ENCODE measurements around the gene AFDN. TPM values are rescaled to one million over a fixed set of nuclear protein-coding genes. Genes with fewer than 3 reads are reported as not detected.

Gene AFDN
- total and polyA plus RNA-seq, 2 of the 8 experiments (the other 6 are each of a cell fraction or from before 2014, with no cell fraction given): 53.4 to 192 TPM

DNA sequence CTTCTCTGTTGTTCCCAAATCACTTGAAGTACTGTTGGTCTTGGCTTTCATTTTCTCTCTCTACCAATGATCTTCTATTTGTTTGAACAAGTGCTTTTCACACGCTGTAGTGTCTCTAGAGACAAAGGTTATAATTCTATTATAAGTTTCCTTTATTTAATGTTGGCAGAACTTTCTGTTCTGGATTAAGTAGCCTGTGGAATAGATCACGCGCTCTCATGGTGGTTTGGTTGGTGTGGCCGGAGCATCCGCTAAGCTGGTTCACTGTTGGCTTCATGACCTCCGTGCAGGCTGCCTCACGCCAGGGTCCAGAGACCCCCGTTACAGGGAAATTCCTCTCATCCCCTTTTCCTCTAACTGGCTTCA is 139.8 kb downstream of the AFDN start:
- Histone ChIP-seq H3K27me3 (replicated peaks in 1 of 4; ENCODE audit: control insufficient read depth in 3 of 4, extremely low read depth in 1 of 4, insufficient read depth in 3 of 4, low read length in 3 of 4) (no peaks in the 10 kb centered on the region), H3K4me3 (ENCODE audit: extremely low read depth in 1 of 4, insufficient read depth in 2 of 4, low read depth in 3 of 4, low read length in 4 of 4) (no peak overlapping the region), H2BK20ac (ENCODE audit: low read length) (no peak overlapping the region), H3K79me1 (ENCODE audit: low read depth, low read length) (peaks cover 4% of the 10 kb centered on the region; the same call in 1 of the 2 replicates), H4K91ac (replicated peaks; ENCODE audit: insufficient read length, low read length) (no peak overlapping the region), H2BK120ac (replicated peaks; ENCODE audit: low read depth, low read length) (no peak overlapping the region), H2BK15ac (ENCODE audit: low read length) (no peak overlapping the region), H3K14ac (ENCODE audit: insufficient read length) (no peak overlapping the region), H4K20me1 (replicated peaks in 1 of 2; ENCODE audit: control insufficient read depth in 1 of 2, insufficient read depth in 2 of 2, low read length in 2 of 2) (peaks cover 2 to 9% of the 10 kb centered on the region in 2 experiments), H2BK5ac (ENCODE audit: low read depth, low read length) (no peak overlapping the region), H3K4me2 (ENCODE audit: insufficient read depth in 1 of 2, low read depth in 2 of 2, low read length in 2 of 2) (no peak overlapping the region), H3K23ac (ENCODE audit: insufficient read length) (no peak overlapping the region), H3K27ac (ENCODE audit: low read depth, low read length) (no peak overlapping the region), H3K9ac (replicated peaks in 1 of 4; ENCODE audit: extremely low read depth in 1 of 4, low read depth in 3 of 4, low read length in 3 of 4) (no peak overlapping the region), H3K23me2 (ENCODE audit: low read depth, low read length) (no peaks in the 10 kb centered on the region), H2BK12ac (ENCODE audit: low read depth, low read length) (no peak overlapping the region), H3K4ac (replicated peaks; ENCODE audit: insufficient read length, low read depth, low read length) (no peak overlapping the region), H3K36me3 (ENCODE audit: control insufficient read depth in 2 of 4, insufficient read depth in 4 of 4, low read length in 3 of 4) (peaks cover 7 to 64% (median 40%) of the 10 kb centered on the region in 4 experiments; a peak in 7 of 8 replicates), H3K18ac (ENCODE audit: extremely low read depth, low read length) (no peak overlapping the region), H2AK5ac (ENCODE audit: low read depth, low read length) (no peak overlapping the region), H2AFZ (ENCODE audit: low read length) (no peak overlapping the region), H4K8ac (ENCODE audit: extremely low read depth, insufficient read depth, low read length) (no peak overlapping the region), H3K9me3 (ENCODE audit: insufficient read depth in 2 of 2, low read depth in 1 of 2, low read length in 1 of 2) (no peaks in the 10 kb centered on the region), H3K56ac (replicated peaks; ENCODE audit: insufficient read length, low read depth, low read length) (no peak overlapping the region), H4K5ac (ENCODE audit: insufficient read length, low read depth, low read length) (no peak overlapping the region), H3K4me1 (replicated peaks in 1 of 4; ENCODE audit: control insufficient read depth in 3 of 4, insufficient read depth in 4 of 4, low read length in 3 of 4) (no peaks in the 10 kb centered on the region), H3K79me2 (ENCODE audit: control insufficient read depth in 1 of 2, insufficient read depth in 2 of 2, low read length in 2 of 2) (no peaks in the 10 kb centered on the region)
- ChIA-PET CTCF (ENCODE audit: partially characterized antibody) (interaction anchor here (1.8 to 3.0 kb wide), 9 partner anchors 9 to 167 kb away, joined by 5 to 19 read pairs (median 8); no protein-coding TSS in a partner anchor), POLR2A (ENCODE audit: partially characterized antibody) (no interaction called here)
- 92% methylated on average over 8 of the region's 8 CpGs; no CpG with 5 or more reads in 1 of the 2 experiments for WGBS, 2 experiments (ENCODE audit: extremely low coverage in 1 of 2, insufficient coverage in 1 of 2, insufficient read length in 1 of 2, insufficient replicate concordance in 2 of 2, low coverage in 1 of 2, low lambda C conversion rate in 2 of 2, missing lambda C conversion rate in 1 of 2)
- DNase-seq (ENCODE audit: low read depth in 1 of 2, low spot score in 2 of 2): no peak
- TF ChIP-seq, protein P1, sequence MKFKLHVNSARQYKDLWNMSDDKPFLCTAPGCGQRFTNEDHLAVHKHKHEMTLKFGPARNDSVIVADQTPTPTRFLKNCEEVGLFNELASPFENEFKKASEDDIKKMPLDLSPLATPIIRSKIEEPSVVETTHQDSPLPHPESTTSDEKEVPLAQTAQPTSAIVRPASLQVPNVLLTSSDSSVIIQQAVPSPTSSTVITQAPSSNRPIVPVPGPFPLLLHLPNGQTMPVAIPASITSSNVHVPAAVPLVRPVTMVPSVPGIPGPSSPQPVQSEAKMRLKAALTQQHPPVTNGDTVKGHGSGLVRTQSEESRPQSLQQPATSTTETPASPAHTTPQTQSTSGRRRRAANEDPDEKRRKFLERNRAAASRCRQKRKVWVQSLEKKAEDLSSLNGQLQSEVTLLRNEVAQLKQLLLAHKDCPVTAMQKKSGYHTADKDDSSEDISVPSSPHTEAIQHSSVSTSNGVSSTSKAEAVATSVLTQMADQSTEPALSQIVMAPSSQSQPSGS (IDR thresholded peaks at IDR 0.05; ENCODE audit: low read length): no peak
- TF ChIP-seq PHF8 (conservative IDR thresholded peaks at IDR 0.05; ENCODE audit: low read depth, low read length) (no peak), KDM4A (IDR thresholded peaks at IDR 0.05; ENCODE audit: low read depth, low read length, severe bottlenecking) (no peak), CEBPB (IDR thresholded peaks at IDR 0.05; ENCODE audit: low read depth, low read length) (no peak), JUND (IDR thresholded peaks at IDR 0.05; ENCODE audit: low read length) (no peak)
- no peak for FAIRE-seq

Measured in H1 (cell line).